HG03442 (cell line): Measurements from ENCODE around the gene ITGB2.
"Not testable (repeated sequence)": the region's sequence is repeated elsewhere in the genome, so short reads cannot be mapped to it uniquely, and the experiment has no call there.

Source experiments
- ATAC-seq: cut with Tn5 transposase; IDR thresholded peaks from one replicate; pipeline ENCODE4 v1.9.1; 2021; ENCODE audit warnings: mild to moderate bottlenecking, moderate library complexity; ENCODE audit not compliant: unreplicated experiment

ITGB2 gene

GRCh38 chr21:44927587-44928461 is 7.1 kb upstream of the ITGB2 start:
- ATAC-seq: no peak

- ATAC-seq: no peak
Observed at GRCh38 chr21:44927259-44927586, 6.5 kb upstream of the ITGB2 start.

GRCh38 chr21:44926331-44927101 is 5.8 kb upstream of the ITGB2 start:
- no peak for ATAC-seq

GRCh38 chr21:44925378-44925755 is 4.7 kb upstream of the ITGB2 start:
- ATAC-seq: no peak

GRCh38 chr21:44924606-44925377 is 4.1 kb upstream of the ITGB2 start:
- no peak for ATAC-seq

- no peak for ATAC-seq
Observed at GRCh38 chr21:44923480-44924084, 2.9 kb upstream of the ITGB2 start.

GRCh38 chr21:44921928-44922327 is 1.2 kb upstream of the ITGB2 start:
- no peak for ATAC-seq

- no peak for ATAC-seq
Observed at GRCh38 chr21:44919913-44920693, 596 bp downstream of the ITGB2 start.

GRCh38 chr21:44919111-44919912 is 1.4 kb downstream of the ITGB2 start:
- ATAC-seq: no peak

GRCh38 chr21:44918581-44919033 is 2.1 kb downstream of the ITGB2 start:
- no peak for ATAC-seq

GRCh38 chr21:44918107-44918470 is 2.6 kb downstream of the ITGB2 start:
- ATAC-seq: no peak

- ATAC-seq: no peak
Observed at GRCh38 chr21:44917446-44918106, 3.1 kb downstream of the ITGB2 start.

- ATAC-seq: no peak
Observed at GRCh38 chr21:44916965-44917364, 3.7 kb downstream of the ITGB2 start.

GRCh38 chr21:44914176-44914874 is 6.4 kb downstream of the ITGB2 start:
- no peak for ATAC-seq

- no peak for ATAC-seq
Observed at GRCh38 chr21:44913425-44914175, 7.1 kb downstream of the ITGB2 start.

GRCh38 chr21:44912506-44913412 is 7.9 kb downstream of the ITGB2 start:
- not testable (repeated sequence) for ATAC-seq

GRCh38 chr21:44912158-44912473 is 8.6 kb downstream of the ITGB2 start:
- ATAC-seq: no peak
